ENCODE measurements around the gene LGALS9C.
"Not testable (repeated sequence)": the region's sequence is repeated elsewhere in the genome, so short reads cannot be mapped to it uniquely, and the experiment has no call there.

The LGALS9C gene

DNA sequence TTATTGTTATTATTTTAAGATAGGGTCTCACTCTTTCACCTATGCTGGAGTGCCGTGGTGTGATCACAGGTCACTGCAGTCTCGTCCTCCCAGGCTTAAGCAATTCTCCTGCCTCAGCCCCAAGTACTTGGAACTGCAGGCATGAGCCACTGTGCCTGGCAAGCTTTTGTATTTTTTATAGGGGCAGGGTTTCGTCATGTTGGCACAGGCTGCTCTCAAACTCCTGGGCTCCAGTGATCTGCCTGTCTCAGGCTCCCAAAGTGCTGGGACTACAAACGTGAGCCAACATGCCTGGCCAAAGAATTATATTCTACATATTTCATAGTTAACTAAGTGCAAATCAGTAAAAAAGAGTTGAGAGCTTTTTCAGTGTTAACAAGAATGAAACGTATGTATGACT lies 65.6 kb downstream of the LGALS9C start:
- not testable (repeated sequence) for DNase-seq

- not testable (repeated sequence) for DNase-seq
Observed at GRCh38 chr17:18542907-18543306, 66.3 kb downstream of the LGALS9C start.
